ENCODE data around the gene NEBL.

Gene NEBL

DNA sequence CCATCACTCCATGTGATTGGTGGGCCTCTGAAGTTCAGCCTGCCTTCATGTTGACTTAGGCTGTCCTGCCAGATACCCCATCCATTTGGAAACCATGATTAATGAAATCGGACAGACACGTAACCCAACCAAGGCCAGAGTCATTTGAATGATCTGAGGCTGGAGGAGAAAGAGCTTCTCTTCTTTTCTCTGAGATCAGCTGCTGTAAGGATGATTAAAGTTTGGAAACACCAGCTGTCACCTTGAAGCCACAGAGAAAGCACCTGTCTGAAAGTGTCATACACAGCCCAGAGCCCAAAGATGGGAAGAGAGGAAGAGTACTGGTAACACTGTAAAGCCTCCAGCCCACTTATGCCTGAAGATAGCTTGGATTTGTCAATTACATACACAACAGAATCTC is 22.9 kb downstream of the NEBL start:
- TF ChIP-seq, protein P1, sequence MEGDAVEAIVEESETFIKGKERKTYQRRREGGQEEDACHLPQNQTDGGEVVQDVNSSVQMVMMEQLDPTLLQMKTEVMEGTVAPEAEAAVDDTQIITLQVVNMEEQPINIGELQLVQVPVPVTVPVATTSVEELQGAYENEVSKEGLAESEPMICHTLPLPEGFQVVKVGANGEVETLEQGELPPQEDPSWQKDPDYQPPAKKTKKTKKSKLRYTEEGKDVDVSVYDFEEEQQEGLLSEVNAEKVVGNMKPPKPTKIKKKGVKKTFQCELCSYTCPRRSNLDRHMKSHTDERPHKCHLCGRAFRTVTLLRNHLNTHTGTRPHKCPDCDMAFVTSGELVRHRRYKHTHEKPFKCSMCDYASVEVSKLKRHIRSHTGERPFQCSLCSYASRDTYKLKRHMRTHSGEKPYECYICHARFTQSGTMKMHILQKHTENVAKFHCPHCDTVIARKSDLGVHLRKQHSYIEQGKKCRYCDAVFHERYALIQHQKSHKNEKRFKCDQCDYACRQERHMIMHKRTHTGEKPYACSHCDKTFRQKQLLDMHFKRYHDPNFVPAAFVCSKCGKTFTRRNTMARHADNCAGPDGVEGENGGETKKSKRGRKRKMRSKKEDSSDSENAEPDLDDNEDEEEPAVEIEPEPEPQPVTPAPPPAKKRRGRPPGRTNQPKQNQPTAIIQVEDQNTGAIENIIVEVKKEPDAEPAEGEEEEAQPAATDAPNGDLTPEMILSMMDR (IDR thresholded peaks at IDR 0.05; ENCODE audit: insufficient read depth, low read length, poor library complexity, severe bottlenecking): no peak
- Histone ChIP-seq H3K36me3 (ENCODE audit: control insufficient read depth, insufficient read depth, low read length) (no peaks in the 10 kb centered on the region), H3K27me3 (replicated peaks; ENCODE audit: control insufficient read depth, insufficient read depth, low read length) (no peaks in the 10 kb centered on the region; the same call in 1 of the 2 replicates), H3K4me3 (replicated peaks; ENCODE audit: low read depth, low read length) (no peak overlapping the region)
- no peak for DNase-seq (ENCODE audit: extremely low read depth, insufficient read length)

DNA sequence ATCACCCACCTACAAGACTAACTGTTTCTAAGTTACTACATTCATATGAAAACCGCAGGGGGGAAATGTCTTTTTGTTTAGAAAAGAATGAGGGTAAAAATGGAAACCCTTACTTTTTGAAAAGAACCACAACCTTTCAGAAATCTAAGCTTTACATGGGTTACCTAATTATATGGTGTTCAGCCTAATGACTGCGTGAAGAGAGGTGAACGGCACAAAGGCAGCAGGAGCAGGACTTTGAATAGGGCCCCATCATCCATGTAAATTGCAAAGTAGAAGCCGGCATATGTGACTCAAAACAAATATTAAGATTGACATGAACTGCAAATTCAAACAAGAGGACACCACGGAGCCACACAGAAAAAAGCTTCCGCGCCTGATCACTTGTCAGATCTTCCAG is 25.1 kb downstream of the NEBL start:
- no peaks in the 10 kb centered on the region for H3K36me3 ChIP-seq (ENCODE audit: control insufficient read depth, insufficient read depth, low read length)
- TF ChIP-seq, protein P1 (IDR thresholded peaks at IDR 0.05; ENCODE audit: insufficient read depth, low read length, poor library complexity, severe bottlenecking): no peak
- H3K4me3 ChIP-seq (replicated peaks; ENCODE audit: low read depth, low read length): no peak overlapping the region
- H3K27me3 ChIP-seq (replicated peaks; ENCODE audit: control insufficient read depth, insufficient read depth, low read length): no peaks in the 10 kb centered on the region; the same call in 1 of the 2 replicates
- no peak for DNase-seq (ENCODE audit: extremely low read depth, insufficient read length)

DNA sequence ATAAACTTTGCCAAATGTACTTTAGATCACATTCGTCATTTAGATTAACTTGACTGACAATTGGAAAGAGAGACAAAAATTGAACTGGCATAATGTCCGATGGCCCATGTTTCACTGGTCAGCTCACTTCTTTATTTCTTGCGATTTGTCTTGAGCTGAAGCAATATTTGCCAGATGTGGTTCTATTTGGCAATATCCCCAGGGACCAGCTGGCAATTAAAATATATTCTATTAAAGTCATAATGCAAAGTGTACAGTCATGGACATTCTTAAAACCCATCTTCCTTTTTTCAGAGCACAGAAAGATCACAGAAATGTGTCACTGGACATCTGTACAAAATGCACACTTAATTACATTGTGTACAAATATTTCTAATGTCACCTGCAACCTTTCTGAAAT is 26.3 kb downstream of the NEBL start:
- no peaks in the 10 kb centered on the region; the same call in 1 of the 2 replicates for H3K27me3 ChIP-seq (replicated peaks; ENCODE audit: control insufficient read depth, insufficient read depth, low read length)
- H3K36me3 ChIP-seq (ENCODE audit: control insufficient read depth, insufficient read depth, low read length): no peaks in the 10 kb centered on the region
- H3K4me3 ChIP-seq (replicated peaks; ENCODE audit: low read depth, low read length): no peak overlapping the region
- DNase-seq (ENCODE audit: extremely low read depth, insufficient read length): no peak
- TF ChIP-seq, protein P1 (IDR thresholded peaks at IDR 0.05; ENCODE audit: insufficient read depth, low read length, poor library complexity, severe bottlenecking): no peak

DNA sequence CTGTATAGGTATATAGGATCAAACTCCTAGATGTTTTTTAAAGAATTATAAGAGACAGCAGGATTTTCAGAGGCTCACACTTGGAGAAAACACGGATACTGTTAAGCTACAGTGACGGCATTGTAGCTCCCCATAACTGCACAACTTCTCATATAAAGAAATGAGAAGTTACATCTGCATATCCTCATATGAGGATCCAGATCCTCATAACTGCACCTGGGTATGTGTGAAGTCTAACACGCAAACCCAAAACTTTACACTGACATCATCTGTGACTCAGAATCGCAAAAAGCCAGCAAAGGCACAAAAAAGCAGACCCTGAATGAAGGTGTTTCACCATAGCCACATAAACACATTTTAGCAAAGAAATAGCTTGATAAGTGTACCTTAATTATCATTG is 34.1 kb downstream of the NEBL start:
- Histone ChIP-seq H3K36me3 (ENCODE audit: control insufficient read depth, insufficient read depth, low read length) (no peaks in the 10 kb centered on the region), H3K4me3 (replicated peaks; ENCODE audit: low read depth, low read length) (no peak overlapping the region), H3K27me3 (replicated peaks; ENCODE audit: control insufficient read depth, insufficient read depth, low read length) (no peaks in the 10 kb centered on the region)
- TF ChIP-seq, protein P1 (IDR thresholded peaks at IDR 0.05; ENCODE audit: insufficient read depth, low read length, poor library complexity, severe bottlenecking): no peak
- DNase-seq (ENCODE audit: extremely low read depth, insufficient read length): no peak

DNA sequence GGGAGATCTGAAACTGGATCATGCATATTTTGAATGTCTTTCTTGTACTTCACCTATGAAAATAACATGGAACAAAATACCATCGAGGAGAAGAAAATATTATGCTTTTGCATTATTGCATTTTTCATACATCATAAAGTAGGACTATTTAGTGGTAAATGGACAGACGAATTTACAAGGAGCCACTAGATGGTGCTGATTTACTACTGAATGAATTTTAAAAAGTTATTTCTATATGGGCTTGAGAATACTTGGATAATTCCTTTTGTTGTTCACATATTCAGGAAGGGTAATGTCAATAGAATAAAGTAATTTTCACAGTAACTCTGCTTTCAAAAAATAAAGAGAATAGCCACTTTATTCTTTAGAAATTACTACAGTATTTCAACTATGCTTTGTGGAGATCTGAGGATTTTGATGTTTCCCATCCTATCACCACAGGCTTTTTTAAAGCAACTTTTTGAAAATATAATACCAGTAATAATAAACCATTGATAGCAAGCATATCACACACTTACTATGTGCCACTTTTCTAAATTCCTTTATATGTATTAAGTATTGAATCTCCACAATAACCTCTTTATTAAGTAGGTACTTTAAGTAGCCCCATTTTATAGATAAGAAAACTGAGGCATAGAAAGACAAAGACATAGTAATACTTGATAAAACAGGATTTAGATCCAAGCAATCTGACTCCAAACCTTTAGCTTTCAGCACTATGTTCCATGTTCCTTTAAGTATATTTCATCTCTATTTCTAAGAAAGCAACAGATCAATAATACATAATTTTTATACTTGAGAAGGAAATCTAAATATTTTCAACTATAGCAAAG is 38.6 kb downstream of the NEBL start:
- no peaks in the 10 kb centered on the region for H3K36me3 ChIP-seq (ENCODE audit: control insufficient read depth, insufficient read depth, low read length)
- TF ChIP-seq, protein P1 (IDR thresholded peaks at IDR 0.05; ENCODE audit: insufficient read depth, low read length, poor library complexity, severe bottlenecking): no peak
- H3K27me3 ChIP-seq (replicated peaks; ENCODE audit: control insufficient read depth, insufficient read depth, low read length): no peaks in the 10 kb centered on the region
- no peak overlapping the region for H3K4me3 ChIP-seq (replicated peaks; ENCODE audit: low read depth, low read length)
- peak; percentile 2 for DNase-seq (ENCODE audit: extremely low read depth, insufficient read length)

Data from GM06990 (cell line).